Astrocyte (in vitro differentiated cells and primary cell): ENCODE results near the gene MET.

ENCODE experiments used
- CTCF ChIP-seq: IDR thresholded peaks from 2 replicates; pipeline ENCODE4 v1.5.1; 2011; ENCODE audit warnings: low read depth, mild to moderate bottlenecking, inconsistent platforms, low read length, moderate library complexity; ENCODE audit not compliant: insufficient read depth
- EZH2 ChIP-seq: IDR thresholded peaks from 2 replicates; pipeline ENCODE4 v1.6.1; 2012; ENCODE audit warnings: mild to moderate bottlenecking, low read length, inconsistent platforms; ENCODE audit not compliant: insufficient read depth

- TF ChIP-seq CTCF (no peak), EZH2 (no peak)
These were observed 27.4 kb upstream of the MET start for GRCh38 chr7:116644628-116645027.
